CD4-positive, alpha-beta T cell treated with Interleukin-2 at 100 ng/mL for 4 hours (primary cell): ENCODE data around the gene STRN.
A peak's percentile ranks its signal among the peaks of the same experiment; 100 is the strongest.
"Not testable (repeated sequence)": the region's sequence is repeated elsewhere in the genome, so short reads cannot be mapped to it uniquely, and the experiment has no call there.

Source experiments
- DNase-seq: peaks from one replicate; pipeline ENCODE4 v3.0.0-alpha.2; 2020; ENCODE audit warnings: low spot score

The STRN gene

GRCh38 chr2:36834731-36835524, 131.4 kb downstream of the STRN start:
- peak; percentile 2 for DNase-seq

- no peak for DNase-seq
Observed at GRCh38 chr2:36834203-36834602, 132.1 kb downstream of the STRN start.

DNA sequence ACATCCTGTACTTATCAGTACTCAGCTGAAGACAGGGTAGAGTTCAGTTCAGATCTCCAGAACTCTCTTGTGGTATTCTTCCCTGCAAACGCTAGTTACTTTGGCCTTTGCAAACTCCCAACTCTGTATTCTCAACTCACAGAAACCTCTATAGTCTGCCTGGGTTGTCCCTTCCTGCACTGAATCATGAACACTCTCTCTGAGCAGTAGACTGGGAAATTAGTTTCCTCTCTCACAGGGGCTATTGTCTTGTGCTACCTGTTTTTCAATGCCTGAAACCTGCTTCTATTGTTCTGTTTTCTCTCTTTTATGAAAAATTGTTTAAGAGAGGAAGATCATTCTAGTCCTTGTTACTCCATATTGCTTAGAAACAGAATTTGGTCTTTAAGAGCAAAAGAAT, 135.2 kb downstream of the STRN start:
- no peak for DNase-seq

GRCh38 chr2:36824683-36825082, 141.7 kb downstream of the STRN start:
- DNase-seq, result not testable (repeated sequence)

GRCh38 chr2:36824273-36824672, 142.1 kb downstream of the STRN start:
- no peak for DNase-seq

GRCh38 chr2:36823862-36824261, 142.5 kb downstream of the STRN start:
- DNase-seq, result no peak

DNA sequence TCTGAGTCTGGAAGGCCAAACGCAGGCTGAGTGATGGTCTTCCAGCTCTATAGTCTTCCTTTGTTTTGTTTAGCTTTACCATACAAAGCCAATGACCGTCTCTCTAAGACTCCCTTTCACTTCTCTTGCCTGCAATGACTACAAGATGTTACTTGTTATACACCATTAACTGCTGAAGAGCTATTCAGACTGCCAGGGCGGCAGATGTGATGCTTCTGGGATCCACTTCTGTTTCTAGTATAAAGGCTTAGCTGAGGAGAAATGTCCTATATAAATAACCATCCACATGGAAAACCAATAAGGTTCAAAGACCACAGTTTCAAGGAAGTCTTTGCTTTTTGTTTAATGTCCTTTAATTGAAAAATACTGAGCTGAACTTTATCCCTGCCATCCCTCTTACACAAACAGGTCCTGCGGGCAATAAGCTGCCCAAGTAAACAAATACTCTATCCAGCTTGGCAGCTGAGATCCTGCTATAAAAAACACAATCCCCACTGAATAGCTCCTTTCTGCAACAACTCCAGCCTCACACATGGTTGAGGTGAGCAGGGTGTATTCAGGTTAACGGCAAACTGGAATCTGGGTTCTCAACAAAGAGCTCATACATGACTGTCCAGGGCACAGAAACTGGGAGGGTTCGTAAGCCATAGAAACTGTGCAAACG, 145.3 kb downstream of the STRN start:
- DNase-seq, result no peak

- no peak for DNase-seq
Observed at GRCh38 chr2:36819095-36819711, 147.1 kb downstream of the STRN start.

DNA sequence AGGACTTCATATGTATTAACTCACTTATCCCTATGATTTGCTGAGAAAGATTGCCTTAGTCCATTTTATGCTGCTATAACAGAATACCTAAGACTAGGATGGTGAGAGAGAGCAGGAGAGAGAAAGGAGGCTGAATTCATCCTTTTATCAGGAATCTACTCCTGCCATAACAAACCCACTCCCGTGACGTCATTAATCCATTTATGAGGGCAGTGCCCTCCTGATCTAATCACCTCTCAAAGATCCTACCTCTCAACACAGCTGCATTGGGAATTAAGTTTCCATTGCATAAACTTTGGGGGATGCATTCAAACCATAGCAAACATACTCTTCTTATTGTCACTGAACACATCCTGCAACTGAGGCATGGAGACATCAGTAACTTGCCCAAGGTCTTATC, 147.8 kb downstream of the STRN start:
- DNase-seq, result no peak

- DNase-seq, result no peak
Observed at GRCh38 chr2:36812196-36812595, 154.1 kb downstream of the STRN start.

DNA sequence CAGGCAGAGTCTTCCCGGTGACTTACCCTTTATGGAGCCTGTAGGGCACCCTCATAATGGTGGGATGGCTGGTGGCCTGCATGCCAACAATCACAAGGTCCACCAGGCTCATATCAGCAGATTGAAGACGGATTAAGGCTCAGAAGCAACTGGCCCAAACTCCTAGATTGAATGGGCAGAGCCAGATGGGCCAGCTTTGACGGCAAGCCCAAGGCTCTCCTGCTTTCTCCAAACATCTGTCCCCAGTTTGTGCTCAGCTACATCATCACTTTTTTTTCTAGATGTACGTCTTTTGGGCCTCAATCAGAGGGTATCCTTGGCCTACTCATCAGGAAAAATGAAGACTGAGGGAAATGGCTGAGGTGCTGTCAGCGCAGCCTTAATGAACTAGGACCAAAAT, 155.3 kb downstream of the STRN start:
- no peak for DNase-seq

DNA sequence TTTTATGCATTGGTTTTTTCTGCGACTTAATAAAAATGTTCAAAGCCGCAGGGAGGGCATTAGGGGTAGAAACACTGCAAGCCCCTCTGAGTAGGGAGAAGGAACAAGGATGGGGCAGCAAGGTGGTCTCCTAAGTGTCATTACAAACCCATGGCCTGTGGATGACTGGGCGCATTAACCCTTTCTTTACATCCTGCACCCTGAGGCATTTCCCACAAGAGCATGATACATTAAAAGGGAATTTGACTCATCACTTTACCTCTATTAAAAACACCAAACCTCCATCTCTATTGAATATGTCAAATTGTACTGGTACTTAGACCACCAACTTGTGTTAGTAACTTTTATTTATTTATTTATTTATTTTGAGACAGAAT, 157.3 kb downstream of the STRN start:
- no peak for DNase-seq

- DNase-seq, result no peak
Observed at GRCh38 chr2:36808386-36809068, 157.8 kb downstream of the STRN start.

GRCh38 chr2:36807223-36807886, 159.0 kb downstream of the STRN start:
- DNase-seq, result no peak

DNA sequence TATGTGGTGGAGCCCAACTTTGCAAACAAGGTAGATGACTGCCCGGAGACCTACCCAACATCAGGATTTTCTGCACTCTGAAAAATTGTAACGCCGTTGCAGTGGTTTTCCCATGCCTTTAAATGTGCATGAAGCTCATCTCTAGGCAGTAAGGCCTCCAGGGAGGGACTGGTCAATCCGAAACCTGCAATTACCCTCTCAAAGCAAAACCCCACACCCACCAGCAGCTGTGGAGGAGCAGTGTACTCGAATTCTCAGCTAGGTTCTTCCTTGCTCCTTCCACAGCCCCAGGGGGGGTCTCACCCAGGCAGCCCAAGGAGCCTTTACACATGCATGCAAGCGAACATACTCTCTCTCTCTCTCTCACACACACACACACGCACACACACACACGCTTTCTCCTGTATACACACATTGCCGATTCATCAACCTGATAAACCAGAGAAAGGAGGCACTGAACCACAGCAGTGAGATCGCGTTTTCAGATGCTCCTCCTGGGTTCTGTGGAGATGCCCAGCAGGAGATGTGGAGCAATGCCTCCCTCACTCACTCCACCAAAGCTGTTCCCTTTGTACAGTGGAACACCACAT, 160.6 kb downstream of the STRN start:
- no peak for DNase-seq

DNA sequence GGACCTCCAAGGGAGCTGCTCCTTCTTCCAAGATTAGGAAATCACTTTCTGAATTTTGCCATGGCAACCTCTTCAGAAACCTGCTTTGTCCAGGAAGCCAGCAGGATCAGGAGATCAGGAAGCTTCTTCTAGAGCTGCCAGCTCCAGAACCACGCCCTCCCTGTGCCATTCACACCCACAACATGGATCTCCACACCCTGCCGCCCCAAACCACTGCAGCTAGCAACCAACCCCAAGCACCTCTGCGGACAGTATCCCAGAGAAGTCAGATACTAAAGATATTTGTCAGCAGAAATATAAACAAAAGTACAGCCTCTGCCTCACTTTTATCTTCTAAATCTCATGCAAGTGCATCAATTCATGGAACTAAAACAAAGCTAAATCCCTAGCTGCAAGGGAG, 163.4 kb downstream of the STRN start:
- no peak for DNase-seq

GRCh38 chr2:36801088-36801487, 165.2 kb downstream of the STRN start:
- no peak for DNase-seq

DNA sequence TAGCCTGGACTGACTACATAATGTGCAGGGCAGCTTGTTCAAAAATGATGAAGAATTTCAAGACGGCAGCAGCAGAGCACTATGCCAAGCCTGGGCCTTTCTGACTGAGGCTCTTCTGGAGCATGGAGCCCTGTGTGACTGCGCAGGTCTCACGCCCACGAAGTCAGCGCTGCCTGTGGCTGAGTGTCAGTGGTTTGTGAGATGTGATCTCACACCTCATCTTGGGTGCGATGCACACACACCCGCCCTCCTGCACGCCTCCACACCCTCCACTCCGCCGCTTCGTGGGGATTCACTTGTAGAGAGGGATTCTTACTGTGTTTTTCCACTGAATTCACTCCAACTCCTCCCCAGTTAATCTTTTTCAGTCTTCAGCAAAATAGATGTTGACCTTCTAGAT, 166.0 kb downstream of the STRN start:
- DNase-seq, result peak; percentile 49

- peak; percentile 33 for DNase-seq
Observed at GRCh38 chr2:36798724-36799123, 167.6 kb downstream of the STRN start.

- no peak for DNase-seq
Observed at GRCh38 chr2:36797324-36798070, 168.8 kb downstream of the STRN start.
